Lower leg skin (tissue), 3 donors: ENCODE data around the gene FILIP1.

Experiments used
- POLR2A ChIP-seq, 2 donors: fragments of 450-650 bp; IDR thresholded peaks; one replicate each; pipeline ENCODE4 v1.6.1; 2016 to 2017; ENCODE audit warnings: antibody characterized with exemption in 2 of 2, mild to moderate bottlenecking in 1 of 2, moderate library complexity in 1 of 2
- TF ChIP-seq, protein P1 (sequence below), 3 donors: fragments of 450-650 bp; IDR thresholded peaks; one replicate each; pipeline ENCODE4 v1.5.1; 2016; ENCODE audit warnings: antibody characterized with exemption in 3 of 3, mild to moderate bottlenecking in 3 of 3, moderate library complexity in 2 of 3

DNA sequence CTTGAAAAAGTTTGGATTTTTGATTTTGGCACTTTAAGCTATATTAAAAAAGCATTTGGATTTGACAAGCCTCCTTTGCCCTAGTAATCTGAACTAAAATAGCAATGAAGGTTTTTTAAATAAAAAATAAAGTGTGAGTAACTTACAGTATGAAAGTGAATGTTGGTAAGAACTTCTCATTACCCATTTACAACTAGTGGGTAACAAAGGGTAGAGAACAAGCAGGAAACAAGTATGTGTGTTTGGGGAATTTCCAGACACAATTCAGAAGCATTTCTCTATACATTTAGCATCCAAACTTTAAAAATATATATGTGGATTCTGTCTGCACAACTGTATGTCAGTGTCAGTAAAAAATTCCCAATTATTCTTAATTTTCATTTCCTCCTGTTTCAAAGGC lies 211.9 kb downstream of the FILIP1 start:
- TF ChIP-seq, protein P1, sequence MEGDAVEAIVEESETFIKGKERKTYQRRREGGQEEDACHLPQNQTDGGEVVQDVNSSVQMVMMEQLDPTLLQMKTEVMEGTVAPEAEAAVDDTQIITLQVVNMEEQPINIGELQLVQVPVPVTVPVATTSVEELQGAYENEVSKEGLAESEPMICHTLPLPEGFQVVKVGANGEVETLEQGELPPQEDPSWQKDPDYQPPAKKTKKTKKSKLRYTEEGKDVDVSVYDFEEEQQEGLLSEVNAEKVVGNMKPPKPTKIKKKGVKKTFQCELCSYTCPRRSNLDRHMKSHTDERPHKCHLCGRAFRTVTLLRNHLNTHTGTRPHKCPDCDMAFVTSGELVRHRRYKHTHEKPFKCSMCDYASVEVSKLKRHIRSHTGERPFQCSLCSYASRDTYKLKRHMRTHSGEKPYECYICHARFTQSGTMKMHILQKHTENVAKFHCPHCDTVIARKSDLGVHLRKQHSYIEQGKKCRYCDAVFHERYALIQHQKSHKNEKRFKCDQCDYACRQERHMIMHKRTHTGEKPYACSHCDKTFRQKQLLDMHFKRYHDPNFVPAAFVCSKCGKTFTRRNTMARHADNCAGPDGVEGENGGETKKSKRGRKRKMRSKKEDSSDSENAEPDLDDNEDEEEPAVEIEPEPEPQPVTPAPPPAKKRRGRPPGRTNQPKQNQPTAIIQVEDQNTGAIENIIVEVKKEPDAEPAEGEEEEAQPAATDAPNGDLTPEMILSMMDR (IDR thresholded peaks at IDR 0.05), result no peak
- TF ChIP-seq POLR2A (IDR thresholded peaks at IDR 0.05), result no peak
